Neuron (in vitro differentiated cells): ENCODE data around the gene PRXL2B.
"Not testable (repeated sequence)": the region's sequence is repeated elsewhere in the genome, so short reads cannot be mapped to it uniquely, and the experiment has no call there.

Experiments
- H2AFZ ChIP-seq: one replicate; pipeline ENCODE4 v1.6.1; 2013; ENCODE audit warnings: low read depth, mild to moderate bottlenecking, inconsistent platforms, low read length, moderate library complexity
- H3K27me3 ChIP-seq: one replicate; pipeline ENCODE4 v1.6.1; 2013; ENCODE audit warnings: low read length; ENCODE audit not compliant: insufficient read depth
- H3K36me3 ChIP-seq: one replicate; pipeline ENCODE4 v1.6.1; 2013; ENCODE audit warnings: low read length; ENCODE audit not compliant: insufficient read depth
- H3K4me1 ChIP-seq: one replicate; pipeline ENCODE4 v1.6.1; 2013; ENCODE audit warnings: low read length; ENCODE audit not compliant: insufficient read depth
- H3K4me3 ChIP-seq: 2 replicates; pipeline ENCODE4 v1.5.1; 2013; ENCODE audit warnings: mild to moderate bottlenecking, low read length, moderate library complexity
- H3K9me3 ChIP-seq: one replicate; pipeline ENCODE4 v1.6.1; 2013; ENCODE audit warnings: low read length

PRXL2B gene

DNA sequence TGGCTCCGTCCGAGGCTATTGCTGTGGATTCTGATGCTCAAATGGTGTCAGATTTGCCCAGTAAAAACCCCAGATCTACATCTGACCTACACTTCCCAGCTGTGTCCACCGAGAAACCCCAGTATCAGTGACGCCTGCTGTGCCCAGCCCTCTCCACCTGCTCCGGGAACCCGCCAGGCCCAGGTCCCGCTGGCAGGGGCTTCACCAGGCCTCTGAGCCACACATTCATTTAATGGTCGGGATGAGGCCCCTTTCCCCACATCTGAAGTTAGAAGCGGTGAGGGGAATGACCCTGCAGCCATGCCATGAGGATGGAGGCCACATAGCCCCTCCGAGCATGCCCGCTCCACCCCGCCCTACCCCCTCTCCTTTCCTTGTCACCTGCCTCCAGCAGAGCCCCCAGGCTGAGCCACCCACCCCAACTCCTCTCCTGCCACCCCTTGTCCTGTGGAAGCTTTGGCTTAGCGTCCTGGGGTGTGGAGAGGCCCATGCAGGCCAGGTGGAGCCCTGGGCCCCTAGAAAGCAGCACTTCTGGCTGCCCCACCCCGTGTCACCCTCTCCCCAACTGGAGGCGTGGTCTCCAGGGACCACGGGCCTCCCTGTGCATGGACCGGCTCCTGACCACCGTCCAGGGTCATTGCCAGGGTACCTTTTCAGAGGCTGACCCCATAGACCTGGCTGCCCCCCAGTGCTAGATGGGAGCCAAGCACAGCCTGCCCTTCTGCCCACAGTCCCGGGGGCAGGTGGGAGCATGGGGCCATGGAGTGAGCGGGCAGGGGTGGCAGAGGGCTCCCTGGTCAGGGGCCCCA is 22.4 kb upstream of the PRXL2B start:
- peaks cover 14% of the 10 kb centered on the region for H3K27me3 ChIP-seq
- H2AFZ ChIP-seq = no peak overlapping the region
- no peaks in the 10 kb centered on the region for H3K4me1 ChIP-seq
- H3K36me3 ChIP-seq = no peaks in the 10 kb centered on the region
- H3K9me3 ChIP-seq = no peaks in the 10 kb centered on the region
- no peak overlapping the region for H3K4me3 ChIP-seq

DNA sequence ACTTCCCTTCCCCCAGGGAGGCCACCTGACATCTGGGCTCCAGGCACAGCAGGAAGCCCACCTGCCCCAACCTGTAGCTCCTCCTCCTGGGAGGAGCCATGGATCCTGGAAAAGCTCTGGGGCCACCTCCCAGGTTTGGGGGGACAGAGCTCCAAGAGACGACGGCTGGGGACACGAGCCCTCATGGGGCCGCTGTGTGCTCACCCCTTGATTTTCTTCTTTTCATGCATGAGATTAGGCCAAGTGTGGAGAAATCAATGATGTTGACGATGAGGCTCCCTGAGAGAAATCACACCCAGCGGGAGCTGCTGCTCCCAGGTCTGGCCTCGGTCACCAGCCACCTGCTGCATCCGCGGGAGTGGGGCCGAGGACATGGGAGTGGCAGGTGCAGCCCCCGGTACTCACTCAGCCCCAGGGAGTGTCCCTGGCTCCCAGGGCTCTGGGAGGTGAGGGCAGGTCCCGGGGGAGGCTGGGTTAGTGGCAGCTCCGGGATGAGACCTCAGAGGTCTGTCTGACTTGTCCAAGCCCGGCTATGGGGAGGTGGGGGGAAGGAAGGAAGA is 21.7 kb upstream of the PRXL2B start:
- Histone ChIP-seq H3K36me3 (no peaks in the 10 kb centered on the region), H3K4me1 (no peaks in the 10 kb centered on the region), H3K27me3 (peaks cover 14% of the 10 kb centered on the region), H2AFZ (no peak overlapping the region), H3K4me3 (no peak overlapping the region), H3K9me3 (no peaks in the 10 kb centered on the region)

GRCh38 chr1:2566101-2567045 is 20.2 kb upstream of the PRXL2B start:
- H3K36me3 ChIP-seq = no peaks in the 10 kb centered on the region
- H3K9me3 ChIP-seq = no peaks in the 10 kb centered on the region
- H3K27me3 ChIP-seq = peaks cover 21% of the 10 kb centered on the region
- H3K4me1 ChIP-seq = no peaks in the 10 kb centered on the region
- no peak overlapping the region for H2AFZ ChIP-seq
- H3K4me3 ChIP-seq = no peak overlapping the region

- Histone ChIP-seq H3K36me3 (no peaks in the 10 kb centered on the region), H3K4me3 (no peak overlapping the region), H2AFZ (no peak overlapping the region), H3K9me3 (no peaks in the 10 kb centered on the region), H3K27me3 (peaks cover 20% of the 10 kb centered on the region), H3K4me1 (no peaks in the 10 kb centered on the region)
These were observed 19.4 kb upstream of the PRXL2B start for GRCh38 chr1:2567083-2567679.

DNA sequence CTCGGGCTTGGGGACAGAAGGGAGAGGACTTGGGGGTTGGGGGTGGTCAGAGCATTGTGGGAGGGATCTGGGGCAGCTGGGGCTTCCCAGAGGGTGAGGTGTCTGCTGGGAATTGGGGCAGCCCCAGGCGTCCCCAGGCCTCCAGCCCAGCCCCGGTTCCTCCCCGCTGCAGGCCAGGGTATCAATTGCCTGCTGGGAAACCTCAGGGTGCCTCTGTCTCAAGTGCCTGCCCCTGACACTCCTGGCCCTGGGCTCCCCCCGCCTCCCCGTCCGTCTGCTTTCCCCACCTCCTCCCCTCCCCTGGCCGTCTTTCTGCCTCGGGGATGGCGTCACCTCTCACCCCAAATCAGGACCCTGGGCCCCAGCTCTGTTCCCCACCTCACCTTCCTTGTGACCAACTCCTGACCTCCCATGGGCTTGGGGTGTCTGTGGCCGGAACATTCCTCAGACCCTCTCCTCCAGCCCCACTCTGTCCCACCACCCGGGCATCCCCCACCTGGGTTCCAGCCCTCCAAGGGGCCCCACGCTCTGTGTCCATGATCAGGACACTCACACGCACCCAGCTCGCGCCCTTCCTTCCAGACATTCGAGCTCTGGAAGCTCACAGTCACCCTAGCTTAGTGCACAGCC is 18.3 kb upstream of the PRXL2B start:
- H2AFZ ChIP-seq, H3K4me3 ChIP-seq, H3K9me3 ChIP-seq, H3K4me1 ChIP-seq, H3K36me3 ChIP-seq: not testable (repeated sequence)
- peaks cover 20% of the 10 kb centered on the region for H3K27me3 ChIP-seq

- H3K4me3 ChIP-seq = no peak overlapping the region
- H3K27me3 ChIP-seq = peaks cover 20% of the 10 kb centered on the region
- H3K4me1 ChIP-seq = no peaks in the 10 kb centered on the region
- peaks cover 4% of the 10 kb centered on the region for H3K9me3 ChIP-seq
- no peak overlapping the region for H2AFZ ChIP-seq
- no peaks in the 10 kb centered on the region for H3K36me3 ChIP-seq
These were observed 17.5 kb upstream of the PRXL2B start for GRCh38 chr1:2569060-2569459.

DNA sequence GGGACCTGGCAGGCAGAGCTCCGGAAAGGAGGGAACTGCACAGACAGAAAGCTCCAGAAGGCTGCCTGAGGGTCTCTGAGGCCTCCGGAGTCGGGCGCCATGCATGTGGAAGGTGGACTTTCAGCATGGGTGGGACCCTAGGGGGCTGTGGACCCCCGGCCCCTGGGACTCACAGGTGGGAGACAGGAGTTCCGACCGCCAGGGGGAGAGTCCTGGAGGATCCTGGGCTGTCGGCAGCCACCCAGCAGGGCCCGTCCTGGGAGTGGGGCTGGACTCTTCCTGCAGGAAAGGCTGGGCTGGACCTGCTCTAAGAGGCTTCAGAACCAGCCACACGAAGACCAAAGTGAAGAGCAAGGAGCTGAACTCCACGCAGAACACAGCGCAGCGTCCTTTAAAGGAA is 16.9 kb upstream of the PRXL2B start:
- H3K4me3 ChIP-seq, H3K9me3 ChIP-seq, H3K4me1 ChIP-seq, H3K36me3 ChIP-seq, H2AFZ ChIP-seq: not testable (repeated sequence)
- peaks cover 15% of the 10 kb centered on the region for H3K27me3 ChIP-seq

DNA sequence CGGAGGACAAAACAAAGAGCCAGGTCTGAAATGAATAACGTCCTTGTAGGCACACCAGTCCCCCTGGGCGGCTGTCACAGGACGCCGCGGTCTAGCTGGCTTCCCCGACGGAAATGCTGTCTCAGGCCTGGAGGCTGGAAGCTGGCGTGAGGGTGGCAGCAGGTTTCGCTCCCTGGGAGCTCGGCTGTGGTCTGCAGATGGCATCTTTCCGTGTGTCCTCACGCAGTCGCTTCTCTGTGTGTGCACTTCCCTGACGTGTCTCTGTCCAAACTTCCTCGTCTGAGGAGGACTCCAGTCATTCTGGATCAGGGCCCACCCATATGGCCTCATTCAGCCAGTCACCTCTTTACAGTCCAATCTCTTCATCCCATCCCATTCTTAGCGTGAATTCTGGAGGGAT is 16.2 kb upstream of the PRXL2B start:
- no peaks in the 10 kb centered on the region for H3K4me1 ChIP-seq
- no peak overlapping the region for H2AFZ ChIP-seq
- H3K27me3 ChIP-seq = peaks cover 15% of the 10 kb centered on the region

DNA sequence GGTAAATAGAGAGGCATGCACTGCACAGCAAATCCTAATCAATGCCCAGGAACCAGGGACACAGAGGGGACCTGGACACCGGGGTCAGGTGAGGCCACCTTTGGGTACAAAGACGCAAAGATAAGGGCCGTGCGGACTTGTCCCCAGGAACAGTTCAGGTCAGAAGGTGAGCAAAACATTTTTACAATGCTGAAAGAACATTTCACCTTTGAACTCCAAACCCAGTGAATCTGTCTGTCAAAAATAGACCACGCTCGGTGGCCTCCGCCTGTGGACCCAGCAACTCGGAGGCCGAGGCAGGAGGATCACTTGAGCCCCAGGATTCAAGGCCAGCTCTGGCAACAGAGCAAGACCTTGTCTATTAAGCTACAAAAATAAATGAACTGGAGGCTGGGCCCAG is 15.2 kb upstream of the PRXL2B start:
- H3K36me3 ChIP-seq = no peaks in the 10 kb centered on the region
- no peaks in the 10 kb centered on the region for H3K4me1 ChIP-seq
- H3K9me3 ChIP-seq = peaks cover 8% of the 10 kb centered on the region
- no peak overlapping the region for H3K4me3 ChIP-seq
- peaks cover 15% of the 10 kb centered on the region for H3K27me3 ChIP-seq
- no peak overlapping the region for H2AFZ ChIP-seq

More for the DNA sequence above, 16.2 kb upstream of the PRXL2B start:
- Histone ChIP-seq H3K9me3 (peaks cover 5% of the 10 kb centered on the region), H3K4me3 (no peak overlapping the region), H3K36me3 (no peaks in the 10 kb centered on the region)

- peaks cover 12% of the 10 kb centered on the region for H3K27me3 ChIP-seq
- peaks cover 8% of the 10 kb centered on the region for H3K9me3 ChIP-seq
- no peak overlapping the region for H3K4me3 ChIP-seq
- H3K36me3 ChIP-seq = no peaks in the 10 kb centered on the region
- H3K4me1 ChIP-seq = peaks cover 5% of the 10 kb centered on the region
- H2AFZ ChIP-seq = no peak overlapping the region
These were observed 13.2 kb upstream of the PRXL2B start for GRCh38 chr1:2573250-2573920.

- peaks cover 9% of the 10 kb centered on the region for H3K27me3 ChIP-seq
- no peak overlapping the region for H3K4me3 ChIP-seq
- peaks cover 5% of the 10 kb centered on the region for H3K4me1 ChIP-seq
- peaks cover 8% of the 10 kb centered on the region for H3K9me3 ChIP-seq
- no peak overlapping the region for H2AFZ ChIP-seq
- no peaks in the 10 kb centered on the region for H3K36me3 ChIP-seq
These were observed 12.2 kb upstream of the PRXL2B start for GRCh38 chr1:2574350-2574749.
